Stimulated activated CD4-positive, alpha-beta T cell treated with anti-CD3 and anti-CD28 coated beads, TNF-alpha, amount 100 ng/mL, for 48 hours (primary cell): ENCODE results near the gene FZR1.
"Not testable (repeated sequence)": the region's sequence is repeated elsewhere in the genome, so short reads cannot be mapped to it uniquely, and the experiment has no call there.

Source experiments
- DNase-seq, 3 donors: peaks; one replicate each; pipeline ENCODE4 v3.0.0-alpha.2; 2020; ENCODE audit warnings: low read depth in 3 of 3

Gene FZR1

DNA sequence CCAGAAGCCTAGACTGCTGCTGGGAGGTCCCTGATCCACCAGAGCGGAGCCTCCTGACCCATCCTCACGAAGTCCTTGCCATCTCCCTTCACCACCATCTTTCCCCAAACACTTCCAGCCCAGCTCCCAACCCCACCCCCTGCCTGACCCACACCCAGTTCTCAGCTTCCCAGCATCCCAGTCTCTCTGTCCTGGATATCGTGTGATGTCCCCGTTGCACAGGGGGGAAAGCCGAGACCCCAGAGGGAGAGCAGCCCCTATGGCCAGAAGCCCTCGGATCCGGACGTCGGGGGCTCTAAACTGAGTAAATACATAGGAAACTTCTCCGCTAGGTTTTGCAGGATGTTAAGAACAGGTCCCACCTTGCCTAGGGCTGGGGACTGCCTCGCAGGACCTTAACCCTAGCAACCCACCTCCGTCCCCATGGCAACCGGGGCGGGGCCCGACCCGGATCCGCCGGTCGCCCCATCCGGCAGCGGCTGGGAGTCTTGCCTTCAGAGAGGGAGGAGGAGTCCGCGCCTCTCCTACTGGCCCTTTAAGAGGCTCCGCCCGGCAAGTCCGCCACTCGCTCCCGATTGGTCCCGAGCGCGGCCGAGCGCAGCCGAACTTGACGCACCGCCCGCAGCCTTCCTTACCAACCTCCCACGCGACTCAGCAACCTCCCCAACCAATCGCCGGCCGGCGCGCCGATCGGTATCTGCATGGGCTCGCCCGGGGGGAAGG, 66.2 kb downstream of the FZR1 start:
- DNase-seq, result peak; percentile 99 to 100 (median 99)

DNA sequence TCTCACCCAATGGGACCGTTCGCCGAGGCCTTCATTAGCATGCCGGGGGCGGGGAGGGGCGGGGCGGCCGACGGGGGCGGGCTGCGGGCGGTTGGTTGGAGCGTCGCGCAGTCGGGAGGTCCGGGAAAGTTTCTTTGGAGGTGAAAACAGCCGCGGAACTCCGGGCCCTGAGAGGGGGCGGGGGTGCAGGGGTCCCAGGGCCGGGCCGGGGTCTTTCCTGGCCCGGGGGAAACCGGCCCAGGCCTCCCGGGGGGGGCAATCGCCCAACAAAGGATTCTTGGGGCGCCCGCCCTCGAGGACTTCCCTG, 66.7 kb downstream of the FZR1 start, which contains the start of gene HMG20B:
Gene HMG20B (plus strand): TSS at position 90 of the 307 bp plus-strand sequence. CDS start 366 bp downstream, outside the sequence.
- DNase-seq, result no peak

DNA sequence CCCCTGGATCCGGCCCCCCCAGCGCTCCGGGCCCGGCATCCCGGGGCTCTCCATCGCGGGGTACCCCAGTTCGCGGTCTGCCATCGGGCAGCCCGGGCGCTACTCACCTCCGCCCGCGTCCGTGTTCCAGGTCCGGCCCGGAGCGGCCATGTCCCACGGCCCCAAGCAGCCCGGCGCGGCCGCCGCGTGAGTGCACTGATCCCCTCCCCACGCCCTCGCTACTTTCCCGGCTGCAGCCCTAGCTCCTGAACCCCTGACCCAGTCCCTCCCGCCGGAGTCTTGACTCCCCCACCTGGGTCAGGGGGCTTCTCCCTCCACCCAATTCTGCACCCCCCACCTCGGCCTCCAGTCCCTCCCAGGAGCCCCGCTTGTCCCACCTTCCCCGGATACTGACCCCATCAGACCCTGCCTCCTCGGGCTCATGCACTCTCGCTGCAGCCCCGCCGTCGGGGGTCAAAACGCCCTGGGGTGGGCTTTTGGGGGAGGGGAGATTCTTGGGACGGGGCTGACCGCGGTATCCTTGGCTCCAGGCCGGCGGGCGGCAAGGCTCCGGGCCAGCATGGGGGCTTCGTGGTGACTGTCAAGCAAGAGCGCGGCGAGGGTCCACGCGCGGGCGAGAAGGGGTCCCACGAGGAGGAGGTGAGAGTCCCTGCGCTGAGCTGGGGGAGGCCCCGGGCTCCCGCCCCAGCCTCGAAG, 67.2 kb downstream of the FZR1 start:
- no peak for DNase-seq

DNA sequence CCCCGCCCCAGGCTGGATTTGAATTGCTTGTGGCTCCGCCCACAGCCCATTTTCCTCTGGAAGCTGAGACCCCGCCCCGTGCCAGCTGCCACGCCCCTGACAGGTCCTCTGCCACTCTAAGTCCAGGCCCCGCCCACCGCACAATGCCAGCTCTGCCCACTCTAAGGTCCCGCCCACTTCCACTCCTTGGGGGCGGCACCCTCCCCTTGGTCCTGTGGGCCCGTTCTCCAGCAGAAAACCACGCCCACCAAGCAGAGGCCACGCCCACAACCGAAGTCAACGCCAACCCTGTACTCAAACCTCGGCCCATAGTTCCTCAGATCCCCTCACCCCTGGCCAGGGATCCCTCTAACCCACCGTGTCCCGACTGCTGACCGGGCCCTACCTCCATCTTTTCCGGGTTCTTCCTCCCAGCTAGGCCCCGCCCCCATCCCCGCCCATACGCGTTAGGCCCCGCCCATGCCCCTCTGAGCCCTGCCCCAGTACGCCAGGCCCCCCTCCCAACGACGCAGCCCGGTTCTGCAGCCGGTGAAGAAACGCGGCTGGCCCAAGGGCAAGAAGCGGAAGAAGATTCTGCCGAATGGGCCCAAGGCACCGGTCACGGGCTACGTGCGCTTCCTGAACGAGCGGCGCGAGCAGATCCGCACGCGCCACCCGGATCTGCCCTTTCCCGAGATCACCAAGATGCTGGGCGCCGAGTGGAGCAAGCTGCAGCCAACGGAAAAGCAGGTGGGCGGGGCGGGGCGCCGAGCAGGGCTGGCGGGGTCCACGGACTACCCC, 67.9 kb downstream of the FZR1 start:
- DNase-seq, result peak; percentile 89 to 96 (median 95)

DNA sequence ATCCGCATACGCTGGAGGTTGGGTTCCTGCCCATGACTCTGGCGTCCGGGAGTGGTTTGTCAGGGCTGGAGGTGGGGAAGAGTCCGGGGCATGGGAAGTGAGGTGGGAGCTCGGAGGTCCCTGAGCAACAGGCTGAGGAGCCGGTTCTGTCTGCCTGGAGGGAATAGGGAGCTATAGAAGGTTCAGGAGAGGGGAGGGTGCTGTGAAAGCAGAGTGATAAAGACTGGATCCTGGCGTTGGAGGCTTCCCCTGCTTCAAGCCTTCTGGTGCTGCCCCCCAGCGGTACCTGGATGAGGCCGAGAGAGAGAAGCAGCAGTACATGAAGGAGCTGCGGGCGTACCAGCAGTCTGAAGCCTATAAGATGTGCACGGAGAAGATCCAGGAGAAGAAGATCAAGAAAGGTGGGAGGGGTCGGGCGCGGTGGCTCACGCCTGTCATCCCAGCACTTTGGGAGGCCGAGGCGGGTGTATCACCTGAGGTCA, 69.2 kb downstream of the FZR1 start:
- DNase-seq, result no peak

DNA sequence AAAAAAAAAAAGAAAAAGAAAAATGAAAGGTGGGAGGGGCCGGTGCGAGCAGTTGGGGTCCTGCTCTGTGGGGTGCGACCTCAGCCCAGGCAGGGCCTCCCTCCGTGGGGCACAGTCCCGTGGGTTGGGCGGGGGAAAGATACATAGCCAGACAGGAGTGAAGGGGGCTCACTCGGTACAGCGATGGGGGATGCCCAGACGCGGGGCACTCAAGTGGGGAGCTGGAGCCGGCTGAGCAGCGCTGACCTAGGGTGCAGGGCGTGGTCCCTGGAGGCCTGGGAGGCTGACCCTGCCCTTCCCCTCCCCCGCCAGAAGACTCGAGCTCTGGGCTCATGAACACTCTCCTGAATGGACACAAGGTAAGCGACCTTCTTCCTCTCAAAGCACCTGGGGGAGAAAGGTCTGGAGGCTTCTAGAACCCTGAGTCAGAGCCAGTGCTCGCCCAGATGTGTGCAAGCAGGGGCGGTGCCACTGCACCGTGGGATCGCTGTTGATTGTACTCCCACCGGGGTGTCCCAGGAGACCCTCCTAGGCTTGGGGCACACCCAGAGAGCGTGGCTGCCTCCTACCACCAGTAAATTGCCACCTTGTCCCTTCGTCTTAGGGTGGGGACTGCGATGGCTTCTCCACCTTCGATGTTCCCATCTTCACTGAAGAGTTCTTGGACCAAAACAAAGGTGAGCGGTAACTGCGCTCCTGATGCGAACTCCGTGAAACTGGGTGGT, 70.0 kb downstream of the FZR1 start:
- DNase-seq, result no peak

DNA sequence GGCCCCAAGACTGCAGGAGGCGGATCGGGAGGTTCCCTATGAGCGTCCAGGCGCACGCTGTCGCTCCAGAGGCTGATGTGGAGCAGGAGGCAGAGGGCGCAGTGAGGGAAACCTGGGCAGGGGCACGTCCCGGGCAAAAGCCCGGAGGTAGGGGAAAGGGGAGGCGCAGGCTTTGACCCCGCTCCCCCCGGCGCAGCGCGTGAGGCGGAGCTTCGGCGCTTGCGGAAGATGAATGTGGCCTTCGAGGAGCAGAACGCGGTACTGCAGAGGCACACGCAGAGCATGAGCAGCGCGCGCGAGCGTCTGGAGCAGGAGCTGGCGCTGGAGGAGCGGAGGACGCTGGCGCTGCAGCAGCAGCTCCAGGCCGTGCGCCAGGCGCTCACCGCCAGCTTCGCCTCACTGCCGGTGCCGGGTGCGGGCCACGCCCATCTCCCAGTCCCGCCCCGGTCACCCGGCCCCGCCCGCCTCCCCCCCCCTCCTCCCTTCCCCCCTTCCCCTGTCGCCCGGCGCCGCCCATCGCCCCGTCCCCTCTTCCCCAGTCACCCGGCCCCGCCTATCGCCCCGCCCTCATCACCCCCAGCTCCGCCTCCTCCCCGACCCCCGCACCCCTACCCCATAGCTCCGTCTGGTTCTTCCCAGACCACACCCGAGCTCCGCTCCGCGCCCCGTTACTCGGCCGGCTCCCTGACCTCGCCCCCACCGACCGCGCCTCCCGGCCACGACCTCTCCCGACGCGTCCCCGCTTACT, 70.8 kb downstream of the FZR1 start:
- DNase-seq, result no peak

DNA sequence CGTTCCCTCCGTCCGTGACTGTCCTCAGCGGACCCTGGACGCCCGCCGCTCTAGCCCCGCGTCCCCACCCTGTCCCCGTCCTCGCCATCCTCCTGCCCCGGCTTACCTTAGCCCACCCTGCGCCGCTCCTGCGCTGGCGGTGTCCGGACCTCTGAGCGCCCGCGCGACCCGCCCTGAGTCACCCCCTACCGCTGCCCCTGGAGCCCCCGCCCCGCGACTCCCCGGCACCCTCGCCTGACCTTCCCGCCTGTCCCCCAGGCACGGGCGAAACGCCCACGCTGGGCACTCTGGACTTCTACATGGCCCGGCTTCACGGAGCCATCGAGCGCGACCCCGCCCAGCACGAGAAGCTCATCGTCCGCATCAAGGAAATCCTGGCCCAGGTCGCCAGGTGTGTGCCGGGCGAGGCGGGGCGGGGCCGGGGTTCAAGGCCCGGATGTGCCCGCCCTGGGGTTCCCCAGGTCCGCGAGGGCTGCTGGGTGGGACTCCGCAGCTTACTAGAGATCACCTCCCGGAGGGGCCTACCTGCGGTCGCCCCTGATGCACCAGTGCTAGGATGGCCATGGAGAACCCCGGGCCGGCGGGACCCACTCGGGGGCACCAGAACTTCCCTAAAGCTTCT, 71.7 kb downstream of the FZR1 start:
- no peak for DNase-seq

DNA sequence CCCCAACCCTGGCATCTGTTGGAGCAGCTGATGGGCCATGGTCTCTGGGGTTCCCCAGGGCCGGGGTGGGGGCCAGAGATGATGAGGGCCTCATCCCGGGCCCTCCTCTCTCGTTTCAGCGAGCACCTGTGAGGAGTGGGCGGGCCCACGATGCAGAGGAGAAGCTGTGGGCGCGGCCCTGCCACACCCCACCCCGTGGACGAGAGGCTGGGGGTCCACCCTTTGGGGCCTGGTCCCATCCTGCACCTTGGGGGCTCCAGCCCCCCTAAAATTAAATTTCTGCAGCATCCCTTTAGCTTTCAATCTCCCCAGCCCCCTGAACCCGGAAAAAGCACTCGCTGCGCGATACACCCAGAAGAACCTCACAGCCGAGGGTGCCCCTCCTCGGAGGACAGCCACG, 72.3 kb downstream of the FZR1 start:
- DNase-seq, result no peak

DNA sequence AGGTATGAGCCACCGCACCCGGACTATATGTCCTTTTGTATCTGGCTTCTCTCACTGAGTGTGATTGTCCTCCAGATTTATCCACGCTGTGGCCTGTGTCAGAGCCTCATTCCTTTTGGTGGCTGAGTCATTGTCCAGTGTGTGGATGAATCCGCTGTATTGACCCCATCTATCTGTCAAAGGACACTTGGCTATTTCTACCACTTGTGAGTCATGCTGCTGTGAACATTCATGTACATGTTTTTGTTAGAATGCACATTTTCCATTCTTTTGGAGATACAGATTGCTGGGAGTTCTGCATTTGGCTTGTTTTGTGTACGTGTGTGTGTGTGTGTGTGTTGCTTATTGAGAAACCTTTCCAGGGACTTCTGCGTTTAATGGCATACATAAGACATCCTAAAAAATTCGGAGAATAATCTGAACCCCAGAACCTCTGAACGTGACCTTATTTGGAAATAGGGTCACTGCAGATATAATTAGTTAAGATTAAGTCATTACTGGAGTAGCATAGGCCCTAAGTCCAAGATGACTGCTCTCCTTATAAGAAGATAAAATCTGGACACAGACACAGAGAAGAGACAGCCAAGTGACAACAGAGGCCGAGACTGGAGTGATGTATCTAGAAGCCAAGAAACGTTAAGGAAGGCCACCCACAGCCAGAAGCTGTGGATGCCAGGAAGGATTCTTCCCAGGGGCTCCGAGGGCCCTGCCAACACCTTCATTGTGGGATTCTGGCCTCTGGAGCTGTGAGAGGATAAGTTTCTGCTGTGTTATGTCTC, 74.2 kb downstream of the FZR1 start:
- DNase-seq, result no peak

DNA sequence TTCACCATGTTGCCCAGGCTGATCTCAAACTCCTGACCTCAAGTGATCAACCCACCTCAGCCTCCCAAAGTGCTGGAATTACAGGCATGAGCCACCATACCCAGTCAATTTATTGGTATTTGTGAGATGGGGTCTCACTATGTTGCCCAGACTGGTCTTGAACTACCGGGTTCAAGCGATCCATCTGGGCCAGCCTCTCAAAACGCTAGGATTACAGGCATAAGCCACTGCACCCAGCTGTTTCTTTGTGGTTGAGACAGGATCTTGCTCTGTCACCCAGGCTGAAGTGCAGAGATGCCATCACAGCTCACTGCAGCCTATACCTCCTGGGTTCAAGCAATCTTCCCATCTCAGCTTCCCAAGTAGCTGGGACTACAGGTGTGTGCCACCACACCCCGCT, 75.7 kb downstream of the FZR1 start:
- DNase-seq, result not testable (repeated sequence)

DNA sequence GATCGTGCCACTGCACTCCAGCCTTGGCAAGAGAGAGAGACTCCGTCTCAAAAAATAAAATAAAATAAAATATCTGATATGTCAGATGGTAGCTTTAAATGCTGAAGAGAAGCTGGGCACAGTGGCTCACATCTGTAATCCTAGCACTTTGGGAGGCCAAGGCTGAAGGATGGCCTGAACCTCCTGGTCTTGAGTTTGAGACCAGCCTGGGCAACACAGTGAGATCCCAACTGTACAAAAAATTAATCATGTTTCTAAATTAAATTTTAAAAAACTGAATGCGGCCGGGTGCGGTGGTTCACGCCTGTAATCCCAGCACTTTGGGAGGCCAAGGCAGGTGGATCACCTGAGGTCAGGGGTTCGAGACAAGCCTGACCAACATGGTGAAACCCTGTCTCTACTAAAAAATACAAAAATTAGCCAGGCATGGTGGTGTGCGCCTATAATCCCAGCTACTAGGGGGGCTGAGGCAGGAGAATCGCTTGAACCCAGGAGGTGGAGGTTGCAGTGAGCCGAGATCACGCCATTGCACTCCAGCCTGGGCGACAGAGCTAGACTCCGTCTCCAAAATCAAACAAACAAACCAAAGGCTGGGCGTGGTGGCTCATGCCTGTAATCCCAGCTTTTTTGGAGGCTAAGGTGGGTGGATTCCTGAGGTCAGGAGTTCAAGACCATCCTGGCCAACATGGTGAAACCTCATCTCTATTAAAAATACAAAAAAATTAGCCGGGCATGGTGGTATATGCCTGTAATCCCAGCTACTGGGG, 78.1 kb downstream of the FZR1 start:
- DNase-seq, result not testable (repeated sequence)

DNA sequence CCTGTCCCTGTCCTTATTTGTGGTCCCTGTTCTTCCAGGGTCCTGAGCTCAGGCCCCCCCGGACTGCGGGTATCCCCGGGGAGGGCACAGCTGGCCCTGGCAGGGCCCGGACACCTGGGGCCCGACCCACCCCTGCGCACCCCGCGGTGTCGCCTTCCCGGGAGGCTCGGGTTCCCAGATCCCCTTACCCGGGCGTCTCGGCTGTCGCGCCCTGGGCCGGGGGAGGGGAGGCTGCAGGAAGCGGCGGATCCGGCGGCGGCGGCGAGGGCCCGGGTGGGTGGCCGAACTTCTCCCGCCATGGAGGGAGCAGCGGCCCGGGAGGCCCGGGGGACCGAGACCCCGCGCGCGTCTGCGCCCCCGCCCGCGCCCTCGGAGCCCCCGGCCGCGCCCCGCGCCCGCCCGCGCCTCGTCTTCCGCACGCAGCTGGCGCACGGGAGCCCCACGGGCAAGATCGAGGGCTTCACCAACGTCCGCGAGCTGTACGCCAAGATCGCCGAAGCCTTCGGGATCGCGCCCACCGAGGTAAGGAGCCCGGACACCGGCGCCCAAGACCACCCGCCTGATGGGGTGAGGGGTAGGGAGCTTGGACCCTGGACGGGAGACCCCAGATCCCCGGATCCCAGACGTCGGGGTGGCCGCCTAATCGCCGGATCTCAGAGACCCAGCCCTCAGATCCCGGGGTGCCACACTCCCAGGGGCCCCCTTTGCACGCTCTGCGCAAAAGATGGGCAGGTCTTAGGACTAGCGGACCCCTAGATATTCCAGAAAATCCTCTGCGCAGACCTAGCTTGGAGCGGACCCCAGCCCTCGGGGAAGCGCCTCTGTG, 79.4 kb downstream of the FZR1 start, which contains the start of gene GIPC3:
Gene GIPC3 (plus strand): TSS at position 178 of the 826 bp plus-strand sequence. CDS start 120 bp downstream, at position 298.
- no peak for DNase-seq

DNA sequence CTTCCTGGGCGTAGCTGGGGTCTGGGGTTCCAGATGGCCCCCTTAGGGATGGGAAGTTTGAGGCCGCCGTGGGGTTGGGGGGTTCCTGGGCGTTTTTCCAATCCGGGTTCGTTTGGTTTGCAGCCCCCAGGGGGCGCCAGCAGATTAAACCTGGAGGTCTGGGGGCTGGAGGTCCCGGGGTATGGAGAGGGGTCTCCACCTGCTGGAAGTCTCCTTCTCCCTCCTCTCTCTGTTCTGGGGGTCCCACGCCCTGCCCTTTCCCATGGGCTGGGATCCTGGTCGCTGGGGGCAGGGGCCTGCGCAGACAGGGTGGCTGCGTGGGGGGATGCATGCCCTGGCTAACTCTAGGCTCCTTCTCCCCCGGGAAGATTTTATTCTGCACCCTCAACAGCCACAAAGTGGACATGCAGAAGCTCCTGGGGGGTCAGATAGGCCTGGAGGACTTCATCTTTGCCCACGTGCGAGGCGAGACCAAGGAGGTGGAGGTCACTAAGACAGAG, 80.1 kb downstream of the FZR1 start:
- DNase-seq, result no peak

DNA sequence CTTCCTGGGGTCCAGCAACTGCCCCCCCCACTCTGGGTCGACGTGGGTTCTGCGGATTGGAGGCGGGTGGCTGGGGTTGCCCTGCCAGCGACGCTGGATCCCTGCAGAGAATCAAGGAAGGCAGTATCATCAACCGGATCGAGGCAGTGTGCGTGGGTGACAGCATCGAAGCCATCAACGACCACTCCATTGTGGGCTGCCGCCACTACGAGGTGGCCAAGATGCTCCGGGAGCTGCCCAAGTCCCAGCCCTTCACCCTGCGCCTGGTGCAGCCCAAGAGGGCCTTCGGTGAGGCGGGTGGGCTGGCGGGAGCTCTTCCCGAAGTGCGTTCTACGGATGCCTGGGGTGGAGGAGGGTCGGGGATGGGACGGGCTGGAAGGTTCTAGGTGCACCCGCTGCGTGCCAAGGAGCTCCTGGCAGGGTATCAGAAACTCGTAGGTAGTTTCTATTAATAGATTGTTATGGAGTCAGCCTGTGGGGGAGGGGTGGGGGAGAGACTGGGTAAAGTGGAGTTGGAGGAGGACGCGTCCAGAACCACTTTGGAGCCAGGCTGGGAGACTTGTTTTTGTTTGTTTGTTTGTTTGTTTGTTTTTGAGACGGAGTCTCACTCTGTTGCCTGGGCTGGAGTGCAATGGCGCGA, 80.7 kb downstream of the FZR1 start:
- DNase-seq, result no peak
